B cell (primary cell): ENCODE measurements around the gene ABL1.

Experiments
- CTCF ChIP-seq: fragments of 200-600 bp; IDR thresholded peaks from one replicate; pipeline ENCODE4 v1.8.0; 2022; ENCODE audit warnings: antibody characterized with exemption, mild to moderate bottlenecking
- EZH2 ChIP-seq: IDR thresholded peaks from 2 replicates; pipeline ENCODE4 v1.6.1; 2012; ENCODE audit warnings: borderline replicate concordance, low read depth, mild to moderate bottlenecking, moderate library complexity, low read length; ENCODE audit not compliant: insufficient read depth, poor library complexity, severe bottlenecking

GRCh38 chr9:130896233-130897014 is 61.4 kb downstream of the ABL1 start, which contains the start of gene QRFP:
- no peak for TF ChIP-seq CTCF
- no peak for TF ChIP-seq EZH2
